ENCODE data around the gene DIDO1. TPM values are rescaled to one million over a fixed set of nuclear protein-coding genes. Genes with fewer than 3 reads are reported as not detected.

The DIDO1 gene
- total RNA-seq, 2 donors from 2014 or later = 68.5 to 75.9 TPM

- WGBS = 85% methylated on average over 20 of the region's 21 CpGs
- Histone ChIP-seq H3K36me3 (no peaks in the 10 kb centered on the region), H3K4me3 (no peak overlapping the region), H3K4me1 (replicated peaks) (no peaks in the 10 kb centered on the region), H3K27me3 (replicated peaks; ENCODE audit: insufficient read depth) (peaks cover 14% of the 10 kb centered on the region), H3K27ac (no peak overlapping the region), H3K9me3 (no peaks in the 10 kb centered on the region)
- intact Hi-C loops (cut with DNase I) = no loop called here
- DNase-seq (ENCODE audit: low spot score) = no peak
- TF ChIP-seq POLR2A (IDR thresholded peaks at IDR 0.05) = no peak
- TF ChIP-seq CTCF (IDR thresholded peaks at IDR 0.05) = no peak
- TF ChIP-seq POLR2AphosphoS5 (IDR thresholded peaks at IDR 0.05) = no peak
These were observed 42.3 kb upstream of the DIDO1 start for GRCh38 chr20:62968378-62969178.

DNA sequence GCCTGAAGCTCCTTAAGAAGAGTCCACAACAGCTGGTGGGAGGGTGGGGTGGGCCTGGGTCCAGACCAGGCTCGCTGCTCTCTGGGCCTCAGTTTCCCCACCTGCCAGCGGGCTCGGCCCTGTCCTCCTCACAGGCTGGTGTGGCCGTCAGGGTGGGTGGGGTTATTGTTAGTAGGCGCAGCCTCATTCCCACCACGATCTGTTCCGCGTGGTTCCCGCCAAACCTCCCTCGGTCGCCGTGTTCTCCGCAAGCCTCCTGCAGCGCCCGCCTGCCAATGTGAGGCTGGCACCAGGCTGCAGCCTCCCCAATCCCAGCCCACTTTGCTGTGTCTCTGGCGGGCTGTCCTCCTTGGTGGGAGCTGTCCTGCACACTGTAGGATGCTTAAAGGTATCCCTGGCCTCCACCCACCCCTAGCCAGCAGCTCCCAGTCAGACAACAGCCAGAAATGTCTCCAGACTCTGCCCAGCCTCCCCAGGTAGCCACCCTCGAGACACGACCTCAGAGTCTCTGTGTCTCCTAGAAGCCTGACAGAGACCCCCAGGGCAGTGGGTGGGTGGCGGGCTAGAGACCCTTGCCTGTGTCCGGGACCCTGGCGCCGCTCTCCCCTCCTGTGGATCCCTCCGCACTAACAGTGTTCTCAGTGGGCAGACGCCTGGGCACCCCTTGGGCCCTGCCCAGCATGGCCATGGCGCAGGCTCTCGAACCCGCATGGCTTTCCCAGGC lies 41.5 kb upstream of the DIDO1 start:
- H3K4me3 ChIP-seq = no peak overlapping the region
- H3K27ac ChIP-seq = no peak overlapping the region
- H3K4me1 ChIP-seq (replicated peaks) = no peaks in the 10 kb centered on the region
- intact Hi-C loops (cut with DNase I) = no loop called here
- H3K9me3 ChIP-seq = no peaks in the 10 kb centered on the region
- 95% methylated on average over 27 of the region's 27 CpGs for WGBS
- H3K36me3 ChIP-seq = no peaks in the 10 kb centered on the region
- no peak for TF ChIP-seq POLR2A (IDR thresholded peaks at IDR 0.05)
- no peak for TF ChIP-seq POLR2AphosphoS5 (IDR thresholded peaks at IDR 0.05)
- TF ChIP-seq CTCF (IDR thresholded peaks at IDR 0.05) = no peak
- DNase-seq (ENCODE audit: low spot score) = no peak
- peaks cover 7% of the 10 kb centered on the region for H3K27me3 ChIP-seq (replicated peaks; ENCODE audit: insufficient read depth)

DNA sequence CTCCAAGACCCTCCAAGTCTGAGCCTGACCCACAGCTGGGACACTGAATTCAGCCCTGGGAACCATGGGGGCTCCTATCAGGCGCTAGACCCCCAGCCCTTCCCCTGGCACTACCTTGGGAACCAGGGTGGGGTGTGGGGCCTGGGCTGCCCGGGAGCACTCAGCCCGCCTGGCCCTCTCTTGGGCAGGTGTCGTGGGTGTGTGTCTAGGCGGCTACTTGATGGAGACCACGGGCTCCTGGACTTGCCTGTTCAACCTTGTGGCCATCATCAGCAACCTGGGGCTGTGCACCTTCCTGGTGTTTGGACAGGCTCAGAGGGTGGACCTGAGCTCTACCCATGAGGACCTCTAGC lies 40.8 kb upstream of the DIDO1 start:
- Histone ChIP-seq H3K4me3 (no peak overlapping the region), H3K36me3 (no peaks in the 10 kb centered on the region), H3K9me3 (no peaks in the 10 kb centered on the region), H3K27me3 (replicated peaks; ENCODE audit: insufficient read depth) (peaks cover 4% of the 10 kb centered on the region), H3K27ac (no peak overlapping the region), H3K4me1 (replicated peaks) (no peaks in the 10 kb centered on the region)
- 98% methylated on average over 5 of the region's 6 CpGs for WGBS
- no peak for DNase-seq (ENCODE audit: low spot score)
- intact Hi-C loops (cut with DNase I) = no loop called here
- no peak for TF ChIP-seq POLR2A (IDR thresholded peaks at IDR 0.05)
- TF ChIP-seq CTCF (IDR thresholded peaks at IDR 0.05) = no peak
- no peak for TF ChIP-seq POLR2AphosphoS5 (IDR thresholded peaks at IDR 0.05)

- Histone ChIP-seq H3K27me3 (replicated peaks; ENCODE audit: insufficient read depth) (peaks cover 4% of the 10 kb centered on the region), H3K27ac (no peak overlapping the region), H3K9me3 (no peaks in the 10 kb centered on the region), H3K4me3 (no peak overlapping the region), H3K4me1 (replicated peaks) (no peaks in the 10 kb centered on the region), H3K36me3 (no peaks in the 10 kb centered on the region)
- no peak for DNase-seq (ENCODE audit: low spot score)
- TF ChIP-seq POLR2A (IDR thresholded peaks at IDR 0.05) = no peak
- no peak for TF ChIP-seq POLR2AphosphoS5 (IDR thresholded peaks at IDR 0.05)
- no peak for TF ChIP-seq CTCF (IDR thresholded peaks at IDR 0.05)
- intact Hi-C loops (cut with DNase I) = no loop called here
- WGBS = 89% methylated on average over 17 of the region's 27 CpGs
These were observed 40.2 kb upstream of the DIDO1 start for GRCh38 chr20:62966212-62967148.
